CD14-positive monocyte (primary cell): ENCODE data around the gene PDE1A. TPM values are rescaled to one million over a fixed set of nuclear protein-coding genes. Genes with fewer than 3 reads are reported as not detected.

Source experiments
- DNase-seq, 3 donors: peaks; one replicate each; pipeline ENCODE4 v3.0.0-alpha.2; 2011 to 2022
- H2AFZ ChIP-seq: 2 replicates; pipeline ENCODE4 v1.6.0; 2012; ENCODE audit warnings: mild to moderate bottlenecking, low read depth, low read length, inconsistent platforms; ENCODE audit not compliant: insufficient read depth, poor library complexity, severe bottlenecking
- H3K27ac ChIP-seq, 2 donors: 1 replicate in 1 of 2; 2 replicates in 1 of 2; pipeline ENCODE4 v1.5.1; 2012 to 2013; ENCODE audit warnings: low read length in 2 of 2, control low read depth in 1 of 2, inconsistent platforms in 1 of 2, low read depth in 1 of 2, mild to moderate bottlenecking in 1 of 2
- H3K27me3 ChIP-seq, 2 donors: one replicate each; pipeline versions ENCODE4 v1.6.0 to v1.6.1; 2011 to 2013; ENCODE audit warnings: low read length in 2 of 2; ENCODE audit not compliant: control insufficient read depth in 2 of 2, insufficient read depth in 2 of 2
- H3K36me3 ChIP-seq, 2 donors: replicated peaks in 1 of 2; 1 replicate in 1 of 2; 2 replicates in 1 of 2; pipeline versions ENCODE4 v1.5.1 to v1.6.1; 2012 to 2013; ENCODE audit warnings: low read length in 2 of 2, control low read depth in 1 of 2, inconsistent platforms in 1 of 2, mild to moderate bottlenecking in 1 of 2; ENCODE audit not compliant: insufficient read depth in 2 of 2, control insufficient read depth in 1 of 2
- H3K4me1 ChIP-seq, 2 donors: 1 replicate in 1 of 2; 2 replicates in 1 of 2; pipeline versions ENCODE4 v1.5.1 to v1.6.1; 2012 to 2013; ENCODE audit warnings: low read length in 2 of 2, control low read depth in 1 of 2, inconsistent platforms in 1 of 2, mild to moderate bottlenecking in 1 of 2, moderate library complexity in 1 of 2; ENCODE audit not compliant: insufficient read depth in 2 of 2, control insufficient read depth in 1 of 2
- H3K4me2 ChIP-seq: replicated peaks from 2 replicates; pipeline ENCODE3; 2012; ENCODE audit warnings: low read length, moderate library complexity, mild to moderate bottlenecking; ENCODE audit not compliant: poor library complexity, severe bottlenecking; ENCODE audit errors: extremely low read depth
- H3K4me3 ChIP-seq, 3 experiments: fragments of 200-600 bp in 1 of 3; sonication (generic) in 1 of 3; replicated peaks in 1 of 3; 1 replicate in 2 of 3; 2 replicates in 1 of 3; pipeline ENCODE4 v1.5.1; 2011 to 2013; ENCODE audit warnings: low read length in 3 of 3, mild to moderate bottlenecking in 3 of 3, control low read depth in 2 of 3, low read depth in 2 of 3, inconsistent platforms in 1 of 3, moderate library complexity in 1 of 3
- H3K79me2 ChIP-seq: 2 replicates; pipeline ENCODE4 v1.6.0; 2012; ENCODE audit warnings: mild to moderate bottlenecking, control low read depth, inconsistent platforms, low read length, moderate library complexity; ENCODE audit not compliant: insufficient read depth
- H3K9ac ChIP-seq: 2 replicates; pipeline ENCODE4 v1.6.0; 2017; ENCODE audit warnings: low read length, mild to moderate bottlenecking; ENCODE audit not compliant: insufficient read depth, poor library complexity, severe bottlenecking
- H3K9me3 ChIP-seq, 2 donors: replicated peaks in 1 of 2; 1 replicate in 1 of 2; 2 replicates in 1 of 2; pipeline versions ENCODE4 v1.5.1 to v1.6.1; 2012 to 2013; ENCODE audit warnings: low read length in 2 of 2, control low read depth in 1 of 2; ENCODE audit not compliant: control insufficient read depth in 1 of 2, insufficient read depth in 1 of 2
- H4K20me1 ChIP-seq: 2 replicates; pipeline ENCODE4 v1.6.0; 2012; ENCODE audit warnings: mild to moderate bottlenecking, low read length, control low read depth, moderate library complexity; ENCODE audit not compliant: insufficient read depth
- H3K27ac Mint-ChIP-seq, 7 donors: one replicate each; pipeline ENCODE4 v1.8.0; 2020; ENCODE audit warnings: mild to moderate bottlenecking in 7 of 7, mixed read lengths in 7 of 7, moderate library complexity in 6 of 7, inconsistent platforms in 2 of 7
- H3K27me3 Mint-ChIP-seq, 3 donors: one replicate each; pipeline ENCODE4 v1.8.0; 2021 to 2022; ENCODE audit warnings: low read depth in 3 of 3, mild to moderate bottlenecking in 3 of 3, mixed read lengths in 3 of 3, moderate library complexity in 3 of 3, inconsistent platforms in 1 of 3
- H3K36me3 Mint-ChIP-seq, 2 donors: one replicate each; pipeline ENCODE4 v1.8.0; 2020; ENCODE audit warnings: mixed read lengths in 2 of 2, inconsistent platforms in 1 of 2, mild to moderate bottlenecking in 1 of 2
- H3K4me1 Mint-ChIP-seq: one replicate; pipeline ENCODE4 v1.8.0; 2020; ENCODE audit warnings: mild to moderate bottlenecking, mixed read lengths
- H3K4me3 Mint-ChIP-seq, 2 donors: one replicate each; pipeline ENCODE4 v1.8.0; 2020; ENCODE audit warnings: mild to moderate bottlenecking in 2 of 2, mixed read lengths in 2 of 2, moderate library complexity in 1 of 2
- H3K9me3 Mint-ChIP-seq, 7 donors: one replicate each; pipeline ENCODE4 v1.8.0; 2020 to 2022; ENCODE audit warnings: mixed read lengths in 7 of 7, mild to moderate bottlenecking in 6 of 7, moderate library complexity in 6 of 7, inconsistent platforms in 2 of 7
- WGBS: methylation state at CpG from one replicate; pipeline ENCODE4 v1.1.5; 2013; ENCODE audit warnings: missing lambda C conversion rate; ENCODE audit not compliant: insufficient coverage; 5-methylcytosine and 5-hydroxymethylcytosine counted together
- intact Hi-C, 2 donors: fragments of 100-400 bp; cut with micrococcal nuclease; formaldehyde crosslinking; loops; one replicate each; pipeline versions ENCODE4 v1.15.0 to v1.15.1; 2023
- polyA plus RNA-seq, 3 donors: library from polyadenylated mRNA; depleted of rRNA in 1 of 3; unstranded in 2 of 3; stranded (reverse) in 1 of 3; fragments of 300-500 nt in 2 of 3; fragments of >200 nt in 1 of 3; fragmentation: Illumina TruSeq in 2 of 3; gene quantifications; 1 replicate in 2 of 3; 2 replicates in 1 of 3; pipeline ENCODE4 v1.2.3, GENCODE V29; 2012 to 2021
- TF ChIP-seq, protein P1 (sequence below): fragments of 200-600 bp; IDR thresholded peaks from one replicate; pipeline ENCODE4 v1.8.0; 2022; ENCODE audit warnings: antibody characterized with exemption, mild to moderate bottlenecking

PDE1A gene
- polyA plus RNA-seq, 3 donors = not detected

DNA sequence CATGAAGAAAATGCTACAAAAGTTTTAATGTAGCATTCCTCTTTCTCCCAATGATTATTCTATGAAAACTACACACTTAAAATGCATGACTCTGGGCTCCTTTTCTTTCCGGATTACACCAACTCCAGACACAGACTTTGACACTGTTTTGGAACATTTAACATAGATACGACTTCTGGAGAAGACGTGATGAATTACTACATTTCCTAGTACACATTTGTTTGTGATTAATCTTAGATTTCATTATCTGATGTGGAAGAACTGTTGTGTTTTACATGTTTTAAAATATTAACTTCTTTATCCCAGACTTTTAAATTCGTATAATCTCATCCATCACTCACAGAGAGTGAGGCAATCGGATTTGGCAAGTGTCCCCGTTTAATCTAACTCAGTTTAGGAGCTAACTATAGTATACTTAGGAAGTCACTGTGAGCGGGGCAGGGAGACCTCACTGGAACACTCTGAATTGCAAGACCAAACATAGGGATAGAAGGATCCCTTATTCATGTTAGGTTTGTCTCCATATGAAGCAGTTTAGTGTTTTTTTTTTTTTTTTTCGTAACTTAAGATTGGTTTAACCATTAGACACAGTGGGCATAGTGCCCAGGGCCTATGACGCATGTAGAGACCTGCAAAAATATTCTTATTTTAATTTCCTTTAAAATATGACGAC, 66.7 kb downstream of the PDE1A start:
- no peak for DNase-seq
- Histone ChIP-seq H3K9me3 (no peaks in the 10 kb centered on the region), H3K27ac (no peak overlapping the region), H3K36me3 (no peaks in the 10 kb centered on the region), H3K27me3 (no peaks in the 10 kb centered on the region), H4K20me1 (no peaks in the 10 kb centered on the region), H3K4me1 (no peaks in the 10 kb centered on the region), H3K4me3 (no peak overlapping the region), H3K79me2 (no peaks in the 10 kb centered on the region), H3K9ac (no peak overlapping the region), H2AFZ (no peak overlapping the region), H3K4me2 (no peak overlapping the region)
- H3K9me3 Mint-ChIP-seq = peaks cover 0 to 7% (median 0%) of the 10 kb centered on the region in 7 donors
- H3K36me3 Mint-ChIP-seq = no peaks in the 10 kb centered on the region
- TF ChIP-seq, protein P1, sequence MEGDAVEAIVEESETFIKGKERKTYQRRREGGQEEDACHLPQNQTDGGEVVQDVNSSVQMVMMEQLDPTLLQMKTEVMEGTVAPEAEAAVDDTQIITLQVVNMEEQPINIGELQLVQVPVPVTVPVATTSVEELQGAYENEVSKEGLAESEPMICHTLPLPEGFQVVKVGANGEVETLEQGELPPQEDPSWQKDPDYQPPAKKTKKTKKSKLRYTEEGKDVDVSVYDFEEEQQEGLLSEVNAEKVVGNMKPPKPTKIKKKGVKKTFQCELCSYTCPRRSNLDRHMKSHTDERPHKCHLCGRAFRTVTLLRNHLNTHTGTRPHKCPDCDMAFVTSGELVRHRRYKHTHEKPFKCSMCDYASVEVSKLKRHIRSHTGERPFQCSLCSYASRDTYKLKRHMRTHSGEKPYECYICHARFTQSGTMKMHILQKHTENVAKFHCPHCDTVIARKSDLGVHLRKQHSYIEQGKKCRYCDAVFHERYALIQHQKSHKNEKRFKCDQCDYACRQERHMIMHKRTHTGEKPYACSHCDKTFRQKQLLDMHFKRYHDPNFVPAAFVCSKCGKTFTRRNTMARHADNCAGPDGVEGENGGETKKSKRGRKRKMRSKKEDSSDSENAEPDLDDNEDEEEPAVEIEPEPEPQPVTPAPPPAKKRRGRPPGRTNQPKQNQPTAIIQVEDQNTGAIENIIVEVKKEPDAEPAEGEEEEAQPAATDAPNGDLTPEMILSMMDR = no peak
- 80% methylated on average over 1 of the region's 10 CpGs for WGBS
- H3K4me1 Mint-ChIP-seq = no peaks in the 10 kb centered on the region
- H3K27ac Mint-ChIP-seq = no peak overlapping the region
- H3K27me3 Mint-ChIP-seq = peaks cover 0 to 2% (median 0%) of the 10 kb centered on the region in 3 donors
- intact Hi-C loops = no loop called here
- H3K4me3 Mint-ChIP-seq = no peak overlapping the region

DNA sequence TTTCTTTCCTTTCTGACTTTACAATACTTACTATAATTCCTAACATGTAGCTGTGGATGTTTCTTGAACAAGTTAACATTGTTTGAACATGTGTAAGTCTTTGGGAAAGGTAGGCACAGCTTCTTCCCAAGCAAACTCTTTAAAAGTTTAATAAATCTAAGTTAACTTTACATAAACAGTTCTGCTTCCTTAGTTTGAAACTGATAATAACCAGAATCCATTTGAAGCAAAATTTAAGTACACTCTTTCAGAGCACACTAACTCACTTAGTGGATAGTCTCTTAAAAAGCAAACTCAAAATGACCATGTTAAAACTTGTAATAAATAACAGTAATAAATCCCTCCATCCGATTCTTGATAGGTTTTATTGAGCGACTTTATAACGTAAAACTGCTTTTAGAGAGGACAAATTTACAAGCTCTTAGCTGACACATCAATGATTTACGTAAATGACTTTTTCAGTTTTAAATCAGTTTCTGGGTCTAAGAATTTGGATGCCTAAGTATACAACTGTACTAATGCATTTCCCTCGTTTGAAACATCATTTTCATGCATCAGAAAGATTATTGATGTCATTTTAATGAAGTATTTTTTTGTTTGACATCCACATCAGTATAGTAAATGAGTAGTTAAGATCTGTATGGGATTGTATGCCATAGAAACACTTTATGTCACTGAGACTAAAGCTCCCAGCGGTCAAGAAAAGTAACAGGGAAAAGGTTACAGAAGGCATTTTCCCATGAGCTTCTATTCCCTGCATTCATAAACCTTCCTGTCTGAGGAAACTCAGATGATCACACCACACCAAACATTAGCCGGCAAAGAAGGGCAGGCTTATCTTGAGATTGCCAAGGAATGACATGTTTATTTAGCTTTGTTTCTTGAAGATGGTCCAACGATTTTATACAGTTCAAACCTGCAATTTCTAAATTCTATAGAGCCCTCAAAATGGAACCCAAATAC, 67.5 kb downstream of the PDE1A start:
- no peak for DNase-seq
- Histone ChIP-seq H3K4me1 (no peaks in the 10 kb centered on the region), H3K36me3 (no peaks in the 10 kb centered on the region), H3K79me2 (no peaks in the 10 kb centered on the region), H4K20me1 (no peaks in the 10 kb centered on the region), H3K4me3 (no peak overlapping the region), H3K9ac (no peak overlapping the region), H3K9me3 (no peaks in the 10 kb centered on the region), H3K27ac (no peak overlapping the region), H3K4me2 (no peak overlapping the region), H2AFZ (no peak overlapping the region), H3K27me3 (no peaks in the 10 kb centered on the region)
- H3K36me3 Mint-ChIP-seq = no peaks in the 10 kb centered on the region
- peaks cover 0 to 7% (median 0%) of the 10 kb centered on the region in 7 donors for H3K9me3 Mint-ChIP-seq
- peaks cover 0 to 2% (median 0%) of the 10 kb centered on the region in 3 donors for H3K27me3 Mint-ChIP-seq
- intact Hi-C loops = no loop called here
- WGBS = 80% methylated on average over 1 of the region's 8 CpGs
- H3K4me3 Mint-ChIP-seq = no peak overlapping the region
- TF ChIP-seq, protein P1 = no peak
- no peak overlapping the region for H3K27ac Mint-ChIP-seq
- H3K4me1 Mint-ChIP-seq = no peaks in the 10 kb centered on the region
